A673 (cell line): Measurements from ENCODE around the gene SLC5A2. TPM values are rescaled to one million over a fixed set of nuclear protein-coding genes. Genes with fewer than 3 reads are reported as not detected.

Source experiments
- BruUV-seq: library from RNA; stranded (reverse); fragments of 400-500 nt; replicated peaks from 2 replicates; lab custom pipeline; 2021; lab: Mats Ljungman, UMichigan
- CTCF ChIA-PET: fragments of 300-600 bp; sonication (Branson Sonifier 250); formaldehyde crosslinking; loops from one replicate; lab custom pipeline; 2022; ENCODE audit warnings: antibody characterized with exemption; lab: Charles Lee
- POLR2A ChIA-PET: fragments of 300-600 bp; sonication (Branson Sonifier 250); formaldehyde crosslinking; loops from one replicate; lab custom pipeline; 2022; ENCODE audit warnings: antibody characterized with exemption; ENCODE audit not compliant: low non-redundant PET; lab: Charles Lee
- DNase-seq: peaks from one replicate; pipeline ENCODE4 v3.0.0-alpha.2; 2015; ENCODE audit warnings: low spot score
- H3K27ac ChIP-seq: fragments of 200-600 bp; sonication (generic); 2 replicates; pipeline ENCODE4 v1.5.1; 2016; ENCODE audit warnings: mixed run types, low read depth, mild to moderate bottlenecking, mixed read lengths, antibody characterized with exemption, low read length; ENCODE audit not compliant: poor library complexity, severe bottlenecking
- H3K27me3 ChIP-seq: fragments of 200-600 bp; sonication (generic); replicated peaks from 2 replicates; pipeline ENCODE4 v1.6.1; 2017; ENCODE audit warnings: mixed run types, low read depth, mild to moderate bottlenecking, mixed read lengths, antibody characterized with exemption, low read length; ENCODE audit not compliant: insufficient read depth, poor library complexity
- H3K36me3 ChIP-seq: fragments of 200-600 bp; sonication (generic); 2 replicates; pipeline ENCODE4 v1.6.1; 2016; ENCODE audit warnings: mixed run types, mild to moderate bottlenecking, mixed read lengths, antibody characterized with exemption, low read length; ENCODE audit not compliant: insufficient read depth, poor library complexity, severe bottlenecking
- H3K4me1 ChIP-seq: fragments of 200-600 bp; sonication (generic); 2 replicates; pipeline ENCODE4 v1.6.1; 2017; ENCODE audit warnings: mixed run types, mild to moderate bottlenecking, mixed read lengths, antibody characterized with exemption, low read length; ENCODE audit not compliant: insufficient read depth, poor library complexity, severe bottlenecking
- H3K4me3 ChIP-seq: fragments of 200-600 bp; sonication (generic); 2 replicates; pipeline ENCODE4 v1.5.1; 2016; ENCODE audit warnings: low read depth, mixed run types, mild to moderate bottlenecking, mixed read lengths, low read length; ENCODE audit not compliant: poor library complexity, severe bottlenecking
- H3K9me3 ChIP-seq: fragments of 200-600 bp; sonication (generic); 2 replicates; pipeline ENCODE4 v1.6.1; 2016; ENCODE audit warnings: mixed run types, low read depth, mild to moderate bottlenecking, mixed read lengths, antibody characterized with exemption, low read length; ENCODE audit not compliant: poor library complexity, severe bottlenecking
- EZH2 ChIP-seq: fragments of 200-600 bp; sonication (generic); IDR thresholded peaks from 2 replicates; pipeline ENCODE4 v1.6.1; 2017; ENCODE audit warnings: borderline replicate concordance, low read depth, mild to moderate bottlenecking, mixed read lengths, antibody characterized with exemption, low read length; ENCODE audit not compliant: poor library complexity, severe bottlenecking
- intact Hi-C: fragments of 100-400 bp; cut with micrococcal nuclease; formaldehyde crosslinking; loops from one replicate; pipeline ENCODE4 v1.10.0; 2022; ENCODE audit not compliant: unreplicated experiment
- total RNA-seq: library from RNA; stranded (reverse); gene quantifications from 2 replicates; pipeline ENCODE4 v1.2.3, GENCODE V29; 2021
- TF ChIP-seq, protein P1 (sequence below): fragments of 300-800, 200-600 bp; sonication (generic); conservative IDR thresholded peaks from 2 replicates; pipeline ENCODE4 v1.5.1; 2017; ENCODE audit warnings: low read depth, mild to moderate bottlenecking, antibody characterized with exemption, low read length, moderate library complexity, mixed read lengths

Gene SLC5A2
- total RNA-seq, 1 experiment from 2014 or later = not detected

DNA sequence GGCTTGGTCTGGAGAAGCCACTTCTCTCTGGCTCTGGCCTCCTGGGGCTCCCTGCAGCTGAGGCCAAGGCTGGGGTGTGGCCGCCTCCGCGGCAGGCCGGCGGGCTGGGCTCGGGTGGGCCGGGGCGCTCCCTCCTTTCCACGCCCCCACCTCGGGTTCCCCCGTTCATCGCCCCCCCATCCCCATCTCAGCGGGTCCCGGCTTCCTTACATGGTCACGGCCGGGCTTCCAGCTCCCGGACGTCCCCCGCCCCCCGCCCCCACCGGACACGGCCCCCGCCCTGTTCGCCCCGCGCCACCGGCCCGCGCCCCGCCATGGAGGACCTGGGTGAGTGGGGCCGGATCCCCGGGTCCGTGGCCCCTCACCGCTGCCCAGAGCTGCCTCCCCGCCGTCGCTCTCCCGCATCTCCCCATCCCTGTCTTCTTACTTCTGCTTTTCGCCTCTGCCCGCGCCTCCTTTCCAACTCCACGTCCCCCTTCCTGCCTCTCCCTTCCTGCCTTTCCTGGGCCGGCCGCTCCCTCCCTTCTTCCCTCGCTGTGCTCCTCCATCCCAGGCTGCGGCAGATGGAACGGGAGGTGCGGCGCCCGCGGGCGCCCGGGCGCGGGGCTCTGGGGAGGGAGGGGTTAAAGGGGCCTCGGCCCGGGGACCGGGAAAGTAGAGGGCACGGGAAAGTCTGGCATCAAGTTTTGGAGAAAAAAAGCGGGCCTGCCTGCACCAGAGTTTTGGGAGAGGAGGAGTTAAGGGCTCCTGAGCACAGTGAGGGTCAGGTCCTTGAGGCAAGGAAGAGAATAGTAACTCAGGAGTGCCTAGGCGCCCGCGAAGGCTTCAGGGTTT, 10.8 kb upstream of the SLC5A2 start, which contains the start of gene TGFB1I1:
TGFB1I1 (plus strand) TSS at position 278 of the 834 bp plus-strand sequence; CDS start at position 315, 37 bp downstream.
- H3K4me1 ChIP-seq = no peaks in the 10 kb centered on the region
- no peaks in the 10 kb centered on the region for H3K36me3 ChIP-seq
- no TSS peak for BruUV-seq
- intact Hi-C loops = no loop called here
- no peaks in the 10 kb centered on the region for H3K9me3 ChIP-seq
- ChIA-PET POLR2A (no interaction called here), CTCF (interaction anchor here (0.6 kb wide), 2 partner anchors 11 to 545 kb away, joined by 4 read pairs; no protein-coding TSS in a partner anchor)
- no peak for DNase-seq
- H3K27me3 ChIP-seq = no peaks in the 10 kb centered on the region
- peak within 1 kb of the TSS; percentile 60 for H3K4me3 ChIP-seq
- TF ChIP-seq, protein P1, sequence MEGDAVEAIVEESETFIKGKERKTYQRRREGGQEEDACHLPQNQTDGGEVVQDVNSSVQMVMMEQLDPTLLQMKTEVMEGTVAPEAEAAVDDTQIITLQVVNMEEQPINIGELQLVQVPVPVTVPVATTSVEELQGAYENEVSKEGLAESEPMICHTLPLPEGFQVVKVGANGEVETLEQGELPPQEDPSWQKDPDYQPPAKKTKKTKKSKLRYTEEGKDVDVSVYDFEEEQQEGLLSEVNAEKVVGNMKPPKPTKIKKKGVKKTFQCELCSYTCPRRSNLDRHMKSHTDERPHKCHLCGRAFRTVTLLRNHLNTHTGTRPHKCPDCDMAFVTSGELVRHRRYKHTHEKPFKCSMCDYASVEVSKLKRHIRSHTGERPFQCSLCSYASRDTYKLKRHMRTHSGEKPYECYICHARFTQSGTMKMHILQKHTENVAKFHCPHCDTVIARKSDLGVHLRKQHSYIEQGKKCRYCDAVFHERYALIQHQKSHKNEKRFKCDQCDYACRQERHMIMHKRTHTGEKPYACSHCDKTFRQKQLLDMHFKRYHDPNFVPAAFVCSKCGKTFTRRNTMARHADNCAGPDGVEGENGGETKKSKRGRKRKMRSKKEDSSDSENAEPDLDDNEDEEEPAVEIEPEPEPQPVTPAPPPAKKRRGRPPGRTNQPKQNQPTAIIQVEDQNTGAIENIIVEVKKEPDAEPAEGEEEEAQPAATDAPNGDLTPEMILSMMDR = no peak
- no peak for TF ChIP-seq EZH2
- H3K27ac ChIP-seq = no peak within 1 kb of the TSS

DNA sequence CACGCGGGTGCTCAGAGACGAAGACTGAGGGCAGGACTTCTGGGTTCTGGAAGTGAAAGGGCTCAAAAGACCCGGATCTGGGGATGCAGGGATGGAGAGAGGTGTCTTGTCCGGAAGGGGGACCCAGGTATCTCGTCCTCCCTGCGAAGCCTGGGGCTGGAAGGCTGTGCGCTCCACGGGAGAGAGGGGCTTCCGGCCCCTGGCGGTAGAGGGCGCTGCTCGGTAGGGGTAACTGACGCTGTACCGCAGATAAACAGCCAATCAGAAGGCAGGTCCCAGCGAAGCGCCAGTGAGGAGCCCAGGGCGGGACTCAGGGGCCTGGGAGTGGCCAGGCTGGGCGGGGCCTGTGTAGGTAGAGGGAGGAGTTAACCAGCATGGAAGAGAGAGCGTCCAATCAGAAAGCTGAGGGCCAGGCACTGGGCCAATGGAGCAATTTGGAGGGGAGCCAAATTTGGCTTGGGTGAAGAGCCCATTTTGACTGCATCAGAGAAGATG, 10.2 kb upstream of the SLC5A2 start:
- Histone ChIP-seq H3K4me1 (no peaks in the 10 kb centered on the region), H3K27me3 (no peaks in the 10 kb centered on the region), H3K27ac (no peak overlapping the region), H3K9me3 (no peaks in the 10 kb centered on the region), H3K4me3 (peak overlapping the region; percentile 60), H3K36me3 (no peaks in the 10 kb centered on the region)
- intact Hi-C loops = no loop called here
- TF ChIP-seq, protein P1 = peak; percentile 75
- no peak for TF ChIP-seq EZH2
- ChIA-PET POLR2A (no interaction called here), CTCF (no interaction called here)
- peak; percentile 84 for DNase-seq
- BruUV-seq = no TSS peak

DNA sequence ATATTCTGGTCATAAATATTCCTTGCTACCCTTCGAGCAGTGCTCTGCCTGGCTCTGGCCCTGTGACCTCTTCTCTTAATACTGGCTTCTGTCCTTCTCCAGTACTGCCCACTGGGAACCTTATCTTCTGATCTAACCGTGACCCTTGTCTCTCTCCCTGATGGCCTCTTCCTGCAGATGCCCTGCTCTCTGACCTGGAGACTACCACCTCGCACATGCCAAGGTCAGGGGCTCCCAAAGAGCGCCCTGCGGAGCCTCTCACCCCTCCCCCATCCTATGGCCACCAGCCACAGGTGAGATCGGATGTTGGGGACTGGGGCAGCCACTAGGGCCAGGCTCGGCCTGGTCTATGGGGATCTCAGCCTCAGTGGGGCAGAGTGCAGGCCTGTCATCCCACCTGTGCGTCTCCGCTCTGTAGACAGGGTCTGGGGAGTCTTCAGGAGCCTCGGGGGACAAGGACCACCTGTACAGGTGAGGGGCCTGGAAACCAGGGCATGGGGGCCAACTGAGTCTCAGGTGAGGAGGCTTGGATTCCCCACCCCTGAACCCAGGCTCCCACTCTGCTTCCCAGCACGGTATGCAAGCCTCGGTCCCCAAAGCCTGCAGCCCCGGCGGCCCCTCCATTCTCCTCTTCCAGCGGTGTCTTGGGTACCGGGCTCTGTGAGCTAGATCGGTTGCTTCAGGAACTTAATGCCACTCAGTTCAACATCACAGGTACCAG, 9.5 kb upstream of the SLC5A2 start:
- Histone ChIP-seq H3K36me3 (no peaks in the 10 kb centered on the region), H3K27ac (no peak overlapping the region), H3K27me3 (no peaks in the 10 kb centered on the region), H3K4me1 (no peaks in the 10 kb centered on the region), H3K4me3 (no peak overlapping the region), H3K9me3 (no peaks in the 10 kb centered on the region)
- intact Hi-C loops = no loop called here
- CTCF ChIA-PET = no interaction called here
- TF ChIP-seq, protein P1 = no peak
- TF ChIP-seq EZH2 = no peak
- POLR2A ChIA-PET = no interaction called here
- no peak for DNase-seq
- no TSS peak for BruUV-seq
